Panc1 (cell line): Measurements from ENCODE around the gene ABHD16B. TPM values are rescaled to one million over a fixed set of nuclear protein-coding genes. Genes with fewer than 3 reads are reported as not detected.

Experiments used
- ATAC-seq: fragments of 200-7000 bp; cut with Tn5 transposase; 2 replicates; pipeline ENCODE4 v1.9.1; 2020; ENCODE audit warnings: mild to moderate bottlenecking, moderate library complexity
- BruUV-seq: library from RNA; stranded (reverse); fragments of 400-500 nt; replicated peaks from 2 replicates; lab custom pipeline; 2021; lab: Mats Ljungman, UMichigan
- CTCF ChIA-PET: fragments of 300-600 bp; sonication (Branson Sonifier 250); formaldehyde crosslinking; loops from one replicate; lab custom pipeline; 2022; ENCODE audit warnings: antibody characterized with exemption; lab: Charles Lee
- POLR2A ChIA-PET: fragments of 300-600 bp; sonication (Branson Sonifier 250); formaldehyde crosslinking; loops from one replicate; lab custom pipeline; 2022; ENCODE audit warnings: antibody characterized with exemption; lab: Charles Lee
- DNase-seq: peaks from one replicate; pipeline ENCODE4 v3.0.0-alpha.2; 2010; ENCODE audit warnings: low read depth, low spot score
- H3K27ac ChIP-seq: 2 replicates; pipeline ENCODE4 v1.5.1; 2011; ENCODE audit warnings: mild to moderate bottlenecking, low read length, inconsistent platforms
- H3K27me3 ChIP-seq: fragments of 200-500 bp; sonication (Bioruptor generic); 2 replicates; pipeline ENCODE4 v1.6.0; 2014; ENCODE audit warnings: low read length, inconsistent platforms; ENCODE audit not compliant: control insufficient read depth, insufficient read depth
- H3K36me3 ChIP-seq: fragments of 200-500 bp; sonication (Bioruptor generic); 2 replicates; pipeline ENCODE4 v1.5.1; 2014; ENCODE audit warnings: inconsistent platforms, mild to moderate bottlenecking, low read length, moderate library complexity; ENCODE audit not compliant: control insufficient read depth, insufficient read depth
- H3K4me1 ChIP-seq: 2 replicates; pipeline ENCODE4 v1.5.1; 2011; ENCODE audit warnings: inconsistent platforms, mild to moderate bottlenecking, low read length, moderate library complexity; ENCODE audit not compliant: control insufficient read depth, insufficient read depth
- H3K4me3 ChIP-seq, 2 experiments: 2 replicates each; pipeline ENCODE4 v1.5.1; 2011 to 2012; ENCODE audit warnings: low read depth in 2 of 2, low read length in 2 of 2, mild to moderate bottlenecking in 2 of 2, inconsistent platforms in 1 of 2, moderate library complexity in 1 of 2
- H3K9me3 ChIP-seq: fragments of 200-500 bp; sonication (Bioruptor generic); 2 replicates; pipeline ENCODE4 v1.5.1; 2014; ENCODE audit warnings: low read depth, mild to moderate bottlenecking, inconsistent platforms, low read length, moderate library complexity; ENCODE audit not compliant: control insufficient read depth, insufficient read depth
- CTCF ChIP-seq: fragments of 450-650 bp; IDR thresholded peaks from 2 replicates; pipeline ENCODE4 v1.5.1; 2017; ENCODE audit warnings: mild to moderate bottlenecking
- POLR2AphosphoS5 ChIP-seq: IDR thresholded peaks from 2 replicates; pipeline ENCODE4 v1.6.1; 2012; ENCODE audit warnings: mild to moderate bottlenecking, low read depth, low read length, moderate library complexity
- REST ChIP-seq, 2 experiments: IDR thresholded peaks; 2 replicates each; pipeline ENCODE4 v1.6.1; 2011 to 2012; ENCODE audit warnings: low read depth in 2 of 2, control low read depth in 1 of 2, low read length in 1 of 2, mild to moderate bottlenecking in 1 of 2, moderate library complexity in 1 of 2; ENCODE audit not compliant: insufficient read depth in 1 of 2
- SIN3A ChIP-seq: IDR thresholded peaks from 2 replicates; pipeline ENCODE4 v1.6.1; 2012; ENCODE audit warnings: low read depth, mild to moderate bottlenecking, low read length, moderate library complexity, borderline replicate concordance; ENCODE audit not compliant: insufficient read depth
- TCF7L2 ChIP-seq: IDR thresholded peaks from 2 replicates; pipeline ENCODE4 v1.6.1; 2011; ENCODE audit warnings: mild to moderate bottlenecking, low read depth, low read length, inconsistent platforms
- in situ Hi-C: cut with HindIII; loops from 2 replicates; pipeline ENCODE4 v1.10.0; 2016; ENCODE audit warnings: low sequenced_read_pairs, low pct_unique_long_range_greater_than_20kb
- intact Hi-C: fragments of 100-400 bp; cut with micrococcal nuclease; formaldehyde crosslinking; loops from one replicate; pipeline ENCODE4 v1.10.0; 2022; ENCODE audit not compliant: unreplicated experiment
- total RNA-seq: library from RNA; stranded (reverse); gene quantifications from one replicate; pipeline ENCODE4 v1.2.1, GENCODE V29; 2021; ENCODE audit not compliant: unreplicated experiment

Gene ABHD16B
- total RNA-seq, 1 experiment from 2014 or later: not detected

- intact Hi-C loops (no loop called here), in situ Hi-C loops (no loop called here)
- no TSS peak for BruUV-seq
- TF ChIP-seq REST (IDR thresholded peaks at IDR 0.05; ENCODE audit: insufficient read depth in 1 of 2, low read depth in 2 of 2, low read length in 1 of 2): no peak
- no peak for TF ChIP-seq SIN3A
- no peak for TF ChIP-seq CTCF
- no peak for TF ChIP-seq TCF7L2
- no peak for TF ChIP-seq POLR2AphosphoS5
- DNase-seq (no peak), ATAC-seq (no peak)
- Histone ChIP-seq H3K27ac (no peak overlapping the region), H3K36me3 (peaks cover 2% of the 10 kb centered on the region; the same call in 1 of the 2 replicates), H3K9me3 (no peaks in the 10 kb centered on the region), H3K4me1 (peaks cover 30% of the 10 kb centered on the region), H3K4me3 (no peak overlapping the region), H3K27me3 (no peaks in the 10 kb centered on the region)
- ChIA-PET POLR2A (no interaction called here), CTCF (interaction anchor here (0.5 kb wide), 1 partner anchor 11 kb away, joined by 5 read pairs; no protein-coding TSS in a partner anchor)
These were observed 810 bp upstream of the ABHD16B start for GRCh38 chr20:63860325-63861051.

GRCh38 chr20:63861981-63862901 lies 943 bp downstream of the ABHD16B start:
- DNase-seq (no peak), ATAC-seq (no peak)
- BruUV-seq: no TSS peak
- intact Hi-C loops (no loop called here), in situ Hi-C loops (no loop called here)
- TF ChIP-seq TCF7L2: no peak
- TF ChIP-seq CTCF: no peak
- TF ChIP-seq SIN3A: no peak
- TF ChIP-seq REST (IDR thresholded peaks at IDR 0.05; ENCODE audit: insufficient read depth in 1 of 2, low read depth in 2 of 2, low read length in 1 of 2): no peak
- no peak for TF ChIP-seq POLR2AphosphoS5
- Histone ChIP-seq H3K9me3 (no peaks in the 10 kb centered on the region), H3K27me3 (no peaks in the 10 kb centered on the region), H3K4me1 (peaks cover 25% of the 10 kb centered on the region), H3K4me3 (no peak overlapping the region), H3K36me3 (peaks cover 3% of the 10 kb centered on the region; the same call in 1 of the 2 replicates), H3K27ac (no peak overlapping the region)
- ChIA-PET POLR2A (no interaction called here), CTCF (no interaction called here)
